HEK293 (cell line): ENCODE results near the gene PRR33.

Source experiments
- CTCF ChIA-PET: fragments of 350-600 bp; formaldehyde crosslinking; extraction: SDS; loops from one replicate; lab custom pipeline; 2021; ENCODE audit warnings: antibody characterized with exemption; lab: Yijun Ruan, JAX
- POLR2A ChIA-PET: fragments of 300-600 bp; formaldehyde crosslinking; extraction: SDS; loops from one replicate; lab custom pipeline; 2020; ENCODE audit warnings: antibody characterized with exemption, inconsistent platforms; lab: Yijun Ruan, JAX
- H3K27ac ChIP-seq: fragments of 200-500 bp; sonication (Bioruptor generic); 2 replicates; pipeline ENCODE4 v1.5.1; 2014; ENCODE audit warnings: low read depth, low read length, control low read depth, inconsistent platforms; ENCODE audit errors: extremely low read depth
- H3K36me3 ChIP-seq, 2 experiments: fragments of 200-500 bp in 1 of 2; sonication (Bioruptor generic) in 1 of 2; 1 replicate in 1 of 2; 2 replicates in 1 of 2; pipeline ENCODE4 v1.5.1; 2014 to 2017; ENCODE audit warnings: inconsistent platforms in 2 of 2, low read length in 2 of 2; ENCODE audit not compliant: control insufficient read depth in 2 of 2, insufficient read depth in 1 of 2
- H3K4me1 ChIP-seq: fragments of 200-500 bp; sonication (Bioruptor generic); 2 replicates; pipeline ENCODE4 v1.5.1; 2014; ENCODE audit warnings: mild to moderate bottlenecking, low read length, inconsistent platforms; ENCODE audit not compliant: control insufficient read depth, insufficient read depth
- H3K4me3 ChIP-seq: 2 replicates; pipeline ENCODE4 v1.5.1; 2011; ENCODE audit warnings: low read depth, mild to moderate bottlenecking, control low read depth, low read length, moderate library complexity
- H3K9me3 ChIP-seq: fragments of 200-500 bp; sonication (Bioruptor generic); 2 replicates; pipeline ENCODE4 v1.5.1; 2014; ENCODE audit warnings: low read depth, low read length, inconsistent platforms; ENCODE audit not compliant: control insufficient read depth, insufficient read depth
- CTCF ChIP-seq: fragments of 450-650 bp; formaldehyde crosslinking; IDR thresholded peaks from 2 replicates; pipeline ENCODE4 v1.5.1; 2016; ENCODE audit warnings: missing biosample characterization, missing genetic modification characterization
- GLIS1 ChIP-seq: fragments of 450-650 bp; formaldehyde crosslinking; IDR thresholded peaks from 2 replicates; pipeline ENCODE4 v1.5.1; 2016; ENCODE audit warnings: missing biosample characterization, missing genetic modification characterization
- GLIS2 ChIP-seq: fragments of 450-650 bp; formaldehyde crosslinking; IDR thresholded peaks from 2 replicates; pipeline ENCODE4 v1.5.1; 2016; ENCODE audit warnings: missing biosample characterization, missing genetic modification characterization
- HOXC10 ChIP-seq: sonication (generic); formaldehyde crosslinking; IDR thresholded peaks from 2 replicates; pipeline ENCODE4 v1.8.1; 2023; ENCODE audit warnings: mild to moderate bottlenecking, missing genetic modification reagents
- KLF1 ChIP-seq: fragments of 450-650 bp; formaldehyde crosslinking; IDR thresholded peaks from 2 replicates; pipeline ENCODE4 v1.5.1; 2016; ENCODE audit warnings: missing biosample characterization, missing genetic modification characterization
- KLF8 ChIP-seq: fragments of 450-650 bp; formaldehyde crosslinking; IDR thresholded peaks from 2 replicates; pipeline ENCODE4 v1.5.1; 2016; ENCODE audit warnings: missing biosample characterization, missing genetic modification characterization
- SP7 ChIP-seq: fragments of 450-650 bp; formaldehyde crosslinking; IDR thresholded peaks from 2 replicates; pipeline ENCODE4 v1.5.1; 2016; ENCODE audit warnings: missing biosample characterization, missing genetic modification characterization
- ZBTB48 ChIP-seq: fragments of 450-650 bp; formaldehyde crosslinking; IDR thresholded peaks from 2 replicates; pipeline ENCODE4 v1.5.1; 2016; ENCODE audit warnings: missing biosample characterization, missing genetic modification characterization
- ZNF169 ChIP-seq: fragments of 450-650 bp; formaldehyde crosslinking; IDR thresholded peaks from 2 replicates; pipeline ENCODE4 v1.5.1; 2016; ENCODE audit warnings: missing biosample characterization, missing genetic modification characterization
- ZNF2 ChIP-seq: fragments of 450-650 bp; formaldehyde crosslinking; IDR thresholded peaks from 2 replicates; pipeline ENCODE4 v1.5.1; 2016; ENCODE audit warnings: missing biosample characterization, missing genetic modification characterization
- ZNF23 ChIP-seq: fragments of 450-650 bp; formaldehyde crosslinking; IDR thresholded peaks from 2 replicates; pipeline ENCODE4 v1.5.1; 2016; ENCODE audit warnings: missing biosample characterization, missing genetic modification characterization, borderline replicate concordance
- ZNF324 ChIP-seq: fragments of 450-650 bp; formaldehyde crosslinking; IDR thresholded peaks from 2 replicates; pipeline ENCODE4 v1.5.1; 2016; ENCODE audit warnings: missing biosample characterization, missing genetic modification characterization
- ZNF426 ChIP-seq: fragments of 450-650 bp; formaldehyde crosslinking; IDR thresholded peaks from 2 replicates; pipeline ENCODE4 v1.5.1; 2017; ENCODE audit warnings: missing biosample characterization, missing genetic modification characterization, mild to moderate bottlenecking, inconsistent platforms, moderate library complexity
- ZNF473 ChIP-seq: fragments of 450-650 bp; formaldehyde crosslinking; IDR thresholded peaks from 2 replicates; pipeline ENCODE4 v1.5.1; 2017; ENCODE audit warnings: missing biosample characterization, missing genetic modification characterization
- ZNF548 ChIP-seq: fragments of 450-650 bp; formaldehyde crosslinking; IDR thresholded peaks from 2 replicates; pipeline ENCODE4 v1.5.1; 2016; ENCODE audit warnings: missing biosample characterization, missing genetic modification characterization
- ZNF549 ChIP-seq: fragments of 450-650 bp; IDR thresholded peaks from 2 replicates; pipeline ENCODE4 v1.5.1; 2018; ENCODE audit warnings: missing biosample characterization, missing genetic modification characterization, mild to moderate bottlenecking, inconsistent platforms, moderate library complexity
- ZNF626 ChIP-seq: fragments of 450-650 bp; sonication (Bioruptor Pico); formaldehyde crosslinking; IDR thresholded peaks from 2 replicates; pipeline ENCODE4 v1.5.1; 2018; ENCODE audit warnings: missing biosample characterization, missing genetic modification characterization, inconsistent platforms
- ZNF654 ChIP-seq: fragments of 450-650 bp; formaldehyde crosslinking; IDR thresholded peaks from 2 replicates; pipeline ENCODE4 v1.5.1; 2016; ENCODE audit warnings: low read depth, missing biosample characterization, missing genetic modification characterization
- ZNF664 ChIP-seq: fragments of 450-650 bp; formaldehyde crosslinking; IDR thresholded peaks from 2 replicates; pipeline ENCODE4 v1.5.1; 2016; ENCODE audit warnings: missing biosample characterization, missing genetic modification characterization
- ZNF701 ChIP-seq: fragments of 450-650 bp; formaldehyde crosslinking; IDR thresholded peaks from 2 replicates; pipeline ENCODE4 v1.5.1; 2016; ENCODE audit warnings: missing biosample characterization, missing genetic modification characterization
- ZNF776 ChIP-seq: fragments of 450-650 bp; formaldehyde crosslinking; IDR thresholded peaks from 2 replicates; pipeline ENCODE4 v1.5.0; 2017; ENCODE audit warnings: missing biosample characterization, missing genetic modification characterization, borderline replicate concordance
- ZSCAN16 ChIP-seq: fragments of 450-650 bp; formaldehyde crosslinking; IDR thresholded peaks from 2 replicates; pipeline ENCODE4 v1.5.1; 2016; ENCODE audit warnings: missing biosample characterization, missing genetic modification characterization
- ZXDB ChIP-seq: fragments of 450-650 bp; formaldehyde crosslinking; IDR thresholded peaks from 2 replicates; pipeline ENCODE4 v1.5.1; 2016; ENCODE audit warnings: missing biosample characterization, missing genetic modification characterization
- TF ChIP-seq, protein P1 (sequence below): IDR thresholded peaks from 2 replicates; pipeline ENCODE4 v1.6.1; 2011; ENCODE audit warnings: mild to moderate bottlenecking, low read depth, low read length, borderline replicate concordance
- TF ChIP-seq, protein P2 (sequence below): fragments of 450-650 bp; formaldehyde crosslinking; IDR thresholded peaks from 2 replicates; pipeline ENCODE4 v1.5.1; 2017; ENCODE audit warnings: missing biosample characterization, missing genetic modification characterization
- TF ChIP-seq, protein P3 (sequence below): fragments of 450-650 bp; formaldehyde crosslinking; IDR thresholded peaks from 2 replicates; pipeline ENCODE4 v1.5.1; 2016; ENCODE audit warnings: missing biosample characterization, missing genetic modification characterization

Gene PRR33

DNA sequence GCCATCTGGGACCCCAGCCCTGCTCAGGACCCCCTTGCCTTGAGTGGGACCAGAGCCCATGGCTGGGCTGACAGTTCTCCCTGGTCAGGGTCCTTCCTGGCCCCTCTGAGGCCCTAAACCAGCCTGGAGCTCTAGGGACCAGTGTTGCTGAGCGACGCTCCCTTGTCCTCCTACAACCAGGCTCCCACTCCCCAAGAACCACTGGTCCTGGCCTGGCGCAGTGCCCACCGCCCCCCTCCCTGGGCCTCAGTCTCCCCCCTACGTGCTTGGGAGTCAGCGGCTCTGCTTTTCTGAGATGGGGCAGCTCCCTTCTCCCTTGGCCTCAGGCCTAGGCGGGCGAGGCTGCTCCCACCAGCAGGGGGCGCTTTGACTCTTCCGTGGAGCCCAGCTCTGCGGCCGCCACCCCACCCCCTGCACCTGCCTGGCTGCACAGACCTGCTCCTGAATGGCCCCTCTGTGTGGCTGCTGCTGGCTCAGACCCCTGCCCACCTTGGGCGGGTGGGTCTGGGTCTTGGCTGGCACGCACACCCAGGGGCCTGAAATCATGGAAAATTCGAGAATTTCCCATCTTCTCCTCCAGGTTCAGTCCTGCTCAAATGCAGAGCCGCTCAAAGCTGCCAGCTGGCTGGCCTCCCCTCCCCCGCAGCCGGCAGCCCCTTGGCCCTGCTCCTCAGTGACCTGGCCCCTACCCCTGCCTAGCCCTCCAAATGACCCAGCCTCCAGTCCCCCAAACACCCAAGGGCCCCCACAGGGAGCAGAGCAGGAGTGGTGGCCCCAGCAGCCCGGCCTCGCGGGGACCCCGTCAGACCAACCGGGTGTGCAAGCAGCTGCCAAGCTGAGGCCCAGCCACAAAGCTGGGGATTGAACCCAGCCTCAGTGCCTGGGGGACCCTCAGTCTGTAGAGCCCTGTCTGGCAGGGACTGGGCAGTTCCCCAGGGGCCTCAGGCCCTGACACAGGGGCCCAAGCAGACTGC is 9.1 kb downstream of the PRR33 start:
- POLR2A ChIA-PET, result interaction anchor here (1.0 kb wide), 1 partner anchor 274 kb away, joined by 4 read pairs; no protein-coding TSS in a partner anchor
- CTCF ChIA-PET, result interaction anchor here (0.5 to 3.9 kb wide), 38 partner anchors 9 to 985 kb away, joined by 3 to 119 read pairs (median 5); partner anchors contain the start of genes H19, IGF2, MRPL23 and PRR33

DNA sequence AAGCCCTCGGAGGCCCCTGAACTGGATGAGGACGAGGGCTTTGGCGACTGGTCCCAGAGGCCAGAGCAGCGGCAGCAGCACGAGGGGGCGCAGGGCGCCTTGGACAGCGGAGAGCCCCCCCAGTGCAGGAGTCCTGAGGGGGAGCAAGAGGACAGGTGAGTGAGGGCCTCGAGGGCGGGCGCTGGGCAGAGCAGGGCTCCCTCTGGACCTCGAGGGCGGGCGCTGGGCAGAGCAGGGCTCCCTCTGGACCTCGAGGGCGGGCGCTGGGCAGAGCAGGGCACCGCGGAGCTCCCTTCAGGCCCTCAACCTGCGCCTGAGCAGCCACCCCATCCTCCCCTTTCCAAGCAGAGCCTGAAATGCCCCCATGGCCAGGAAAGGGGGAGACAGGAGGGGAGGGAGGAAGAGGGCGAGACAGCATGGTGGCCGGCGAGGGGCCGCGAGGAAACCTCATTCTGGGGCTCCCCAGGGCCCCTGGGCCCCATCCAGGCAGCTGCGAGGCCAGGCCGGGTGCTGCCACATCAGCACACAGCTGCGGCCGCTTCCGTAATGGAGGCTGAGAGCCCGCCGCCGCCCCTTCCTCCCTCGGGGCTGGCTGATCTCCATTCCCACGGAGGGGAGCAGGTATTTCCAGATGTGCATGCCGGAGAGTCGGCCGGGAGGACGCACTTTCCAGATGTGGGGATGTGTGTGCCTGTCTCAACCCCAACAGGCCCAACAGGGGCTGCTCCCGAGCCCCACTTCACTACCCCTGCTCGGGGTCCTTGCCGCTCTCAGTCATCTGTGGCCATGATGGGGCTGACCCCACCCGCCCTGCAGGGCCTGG is 10.0 kb downstream of the PRR33 start:
- no peak overlapping the region for H3K27ac ChIP-seq
- TF ChIP-seq ZNF626 (tag by site-specific recombination) (no peak), ZNF169 (tag by site-specific recombination) (no peak), ZXDB (tag by site-specific recombination) (no peak), ZNF776 (tag by site-specific recombination) (no peak), ZSCAN16 (tag by site-specific recombination) (no peak), ZNF473 (tag by site-specific recombination) (no peak)
- TF ChIP-seq, protein P1, sequence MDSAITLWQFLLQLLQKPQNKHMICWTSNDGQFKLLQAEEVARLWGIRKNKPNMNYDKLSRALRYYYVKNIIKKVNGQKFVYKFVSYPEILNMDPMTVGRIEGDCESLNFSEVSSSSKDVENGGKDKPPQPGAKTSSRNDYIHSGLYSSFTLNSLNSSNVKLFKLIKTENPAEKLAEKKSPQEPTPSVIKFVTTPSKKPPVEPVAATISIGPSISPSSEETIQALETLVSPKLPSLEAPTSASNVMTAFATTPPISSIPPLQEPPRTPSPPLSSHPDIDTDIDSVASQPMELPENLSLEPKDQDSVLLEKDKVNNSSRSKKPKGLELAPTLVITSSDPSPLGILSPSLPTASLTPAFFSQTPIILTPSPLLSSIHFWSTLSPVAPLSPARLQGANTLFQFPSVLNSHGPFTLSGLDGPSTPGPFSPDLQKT, result no peak
- TF ChIP-seq, protein P2, sequence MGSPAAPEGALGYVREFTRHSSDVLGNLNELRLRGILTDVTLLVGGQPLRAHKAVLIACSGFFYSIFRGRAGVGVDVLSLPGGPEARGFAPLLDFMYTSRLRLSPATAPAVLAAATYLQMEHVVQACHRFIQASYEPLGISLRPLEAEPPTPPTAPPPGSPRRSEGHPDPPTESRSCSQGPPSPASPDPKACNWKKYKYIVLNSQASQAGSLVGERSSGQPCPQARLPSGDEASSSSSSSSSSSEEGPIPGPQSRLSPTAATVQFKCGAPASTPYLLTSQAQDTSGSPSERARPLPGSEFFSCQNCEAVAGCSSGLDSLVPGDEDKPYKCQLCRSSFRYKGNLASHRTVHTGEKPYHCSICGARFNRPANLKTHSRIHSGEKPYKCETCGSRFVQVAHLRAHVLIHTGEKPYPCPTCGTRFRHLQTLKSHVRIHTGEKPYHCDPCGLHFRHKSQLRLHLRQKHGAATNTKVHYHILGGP (tag by site-specific recombination), result no peak
- TF ChIP-seq, all 188 proteins: peak for 0
- Histone ChIP-seq H3K4me3 (no peak overlapping the region), H3K4me1 (no peaks in the 10 kb centered on the region), H3K36me3 (no peaks in the 10 kb centered on the region), H3K9me3 (no peaks in the 10 kb centered on the region)
- ChIA-PET CTCF (interaction anchor here (0.5 to 3.9 kb wide), 41 partner anchors 10 to 986 kb away, joined by 3 to 119 read pairs (median 4); partner anchors contain the start of genes H19, IGF2, MRPL23 and PRR33), POLR2A (no interaction called here)

More for the DNA sequence above, 9.1 kb downstream of the PRR33 start:
- Histone ChIP-seq H3K4me1 (no peaks in the 10 kb centered on the region), H3K36me3 (no peaks in the 10 kb centered on the region), H3K9me3 (no peaks in the 10 kb centered on the region), H3K4me3 (no peak overlapping the region), H3K27ac (no peak overlapping the region)
- TF ChIP-seq ZNF549 (tag by site-specific recombination) (no peak), ZNF664 (tag by site-specific recombination) (peak; percentile 39; the same call in 1 of the 2 replicates), ZNF654 (tag by site-specific recombination) (peak; percentile 60), ZNF2 (tag by site-specific recombination) (0 out of 2 replicates have a peak, but pooled peaks have one; percentile 41), ZNF548 (tag by site-specific recombination) (no peak), ZBTB48 (tag by site-specific recombination) (peak; percentile 77), CTCF (peak; percentile 82), ZNF426 (tag by site-specific recombination) (no peak), GLIS1 (tag by site-specific recombination) (peak; percentile 23; the same call in 1 of the 2 replicates), KLF8 (0 out of 2 replicates have a peak, but pooled peaks have one; percentile 22), HOXC10 (CRISPR knock-in tag) (no peak), ZNF473 (tag by site-specific recombination) (no peak), ZNF324 (no peak), ZNF701 (tag by site-specific recombination) (no peak), GLIS2 (tag by site-specific recombination) (peak; percentile 64; the same call in 1 of the 2 replicates), ZNF23 (tag by site-specific recombination) (no peak), SP7 (0 out of 2 replicates have a peak, but pooled peaks have one; percentile 21), KLF1 (tag by site-specific recombination) (no peak)
- TF ChIP-seq, protein P3, sequence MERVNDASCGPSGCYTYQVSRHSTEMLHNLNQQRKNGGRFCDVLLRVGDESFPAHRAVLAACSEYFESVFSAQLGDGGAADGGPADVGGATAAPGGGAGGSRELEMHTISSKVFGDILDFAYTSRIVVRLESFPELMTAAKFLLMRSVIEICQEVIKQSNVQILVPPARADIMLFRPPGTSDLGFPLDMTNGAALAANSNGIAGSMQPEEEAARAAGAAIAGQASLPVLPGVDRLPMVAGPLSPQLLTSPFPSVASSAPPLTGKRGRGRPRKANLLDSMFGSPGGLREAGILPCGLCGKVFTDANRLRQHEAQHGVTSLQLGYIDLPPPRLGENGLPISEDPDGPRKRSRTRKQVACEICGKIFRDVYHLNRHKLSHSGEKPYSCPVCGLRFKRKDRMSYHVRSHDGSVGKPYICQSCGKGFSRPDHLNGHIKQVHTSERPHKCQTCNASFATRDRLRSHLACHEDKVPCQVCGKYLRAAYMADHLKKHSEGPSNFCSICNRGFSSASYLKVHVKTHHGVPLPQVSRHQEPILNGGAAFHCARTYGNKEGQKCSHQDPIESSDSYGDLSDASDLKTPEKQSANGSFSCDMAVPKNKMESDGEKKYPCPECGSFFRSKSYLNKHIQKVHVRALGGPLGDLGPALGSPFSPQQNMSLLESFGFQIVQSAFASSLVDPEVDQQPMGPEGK (tag by site-specific recombination), result peak; percentile 46; the same call in 1 of the 2 replicates
